H1 (cell line): ENCODE data around the gene ZFYVE16. TPM values are rescaled to one million over a fixed set of nuclear protein-coding genes. Genes with fewer than 3 reads are reported as not detected.

Source experiments
- CTCF ChIA-PET: fragments of 300-600 bp; sonication (Branson Sonifier 250); formaldehyde crosslinking; loops from one replicate; lab custom pipeline; 2021; ENCODE audit not compliant: partially characterized antibody; lab: Charles Lee
- POLR2A ChIA-PET: fragments of 300-600 bp; sonication (Branson Sonifier 250); formaldehyde crosslinking; loops from one replicate; lab custom pipeline; 2021; ENCODE audit warnings: inconsistent platforms; ENCODE audit not compliant: partially characterized antibody; lab: Charles Lee
- DNase-seq, 2 experiments: peaks; one replicate each; pipeline versions ENCODE4 v3.0.0 to v3.0.0-alpha.2; 2010 to 2022; ENCODE audit warnings: low spot score in 2 of 2, low read depth in 1 of 2, mixed read lengths in 1 of 2
- FAIRE-seq: peaks from 2 replicates; lab custom pipeline; 2011; peaks lifted over from hg19 to GRCh38; lab: Jason Lieb, UNC
- H2AFZ ChIP-seq: 2 replicates; pipeline ENCODE4 v1.8.1; 2012; ENCODE audit warnings: low read length, inconsistent platforms
- H2AK5ac ChIP-seq: 2 replicates; pipeline ENCODE4 v1.6.1; 2013; ENCODE audit warnings: low read depth, low read length
- H2BK120ac ChIP-seq: replicated peaks from 2 replicates; pipeline ENCODE3; 2013; ENCODE audit warnings: low read depth, low read length, inconsistent platforms
- H2BK12ac ChIP-seq: 2 replicates; pipeline ENCODE4 v1.6.1; 2013; ENCODE audit warnings: low read depth, low read length
- H2BK15ac ChIP-seq: 2 replicates; pipeline ENCODE4 v1.6.1; 2013; ENCODE audit warnings: low read length
- H2BK20ac ChIP-seq: 2 replicates; pipeline ENCODE4 v1.6.1; 2013; ENCODE audit warnings: low read length
- H2BK5ac ChIP-seq: 2 replicates; pipeline ENCODE4 v1.6.1; 2013; ENCODE audit warnings: low read depth, low read length
- H3K14ac ChIP-seq: 2 replicates; pipeline ENCODE4 v1.6.1; 2013; ENCODE audit warnings: inconsistent platforms; ENCODE audit not compliant: insufficient read length
- H3K18ac ChIP-seq: 2 replicates; pipeline ENCODE4 v1.6.1; 2013; ENCODE audit warnings: low read length; ENCODE audit errors: extremely low read depth
- H3K23ac ChIP-seq: 2 replicates; pipeline ENCODE4 v1.6.1; 2013; ENCODE audit warnings: inconsistent platforms; ENCODE audit not compliant: insufficient read length
- H3K23me2 ChIP-seq: 2 replicates; pipeline ENCODE4 v1.6.1; 2013; ENCODE audit warnings: low read depth, low read length
- H3K27ac ChIP-seq: 2 replicates; pipeline ENCODE4 v1.6.1; 2011; ENCODE audit warnings: low read depth, low read length, inconsistent platforms
- H3K27me3 ChIP-seq, 4 experiments: replicated peaks in 1 of 4; 1 replicate in 1 of 4; 2 replicates in 3 of 4; pipeline versions ENCODE4 v1.6.1 to v1.8.1; 2011 to 2013; ENCODE audit warnings: low read length in 3 of 4, mild to moderate bottlenecking in 3 of 4, inconsistent platforms in 2 of 4, mixed read lengths in 2 of 4, moderate library complexity in 1 of 4; ENCODE audit not compliant: control insufficient read depth in 3 of 4, insufficient read depth in 3 of 4; ENCODE audit errors: extremely low read depth in 1 of 4
- H3K36me3 ChIP-seq, 4 experiments: 2 replicates each; pipeline versions ENCODE4 v1.6.1 to v1.8.1; 2011 to 2013; ENCODE audit warnings: mild to moderate bottlenecking in 4 of 4, low read length in 3 of 4, moderate library complexity in 2 of 4, control low read depth in 1 of 4, inconsistent platforms in 1 of 4; ENCODE audit not compliant: insufficient read depth in 4 of 4, control insufficient read depth in 2 of 4
- H3K4ac ChIP-seq: replicated peaks from 2 replicates; pipeline ENCODE3; 2013; ENCODE audit warnings: low read length, low read depth, mixed read lengths, inconsistent platforms; ENCODE audit not compliant: insufficient read length
- H3K4me1 ChIP-seq, 4 experiments: replicated peaks in 1 of 4; 1 replicate in 1 of 4; 2 replicates in 3 of 4; pipeline versions ENCODE4 v1.6.1 to v1.8.1; 2011 to 2013; ENCODE audit warnings: low read length in 3 of 4, inconsistent platforms in 2 of 4, mixed read lengths in 1 of 4; ENCODE audit not compliant: insufficient read depth in 4 of 4, control insufficient read depth in 3 of 4
- H3K4me2 ChIP-seq, 2 experiments: 2 replicates each; pipeline versions ENCODE4 v1.6.1 to v1.8.1; 2011 to 2013; ENCODE audit warnings: low read depth in 2 of 2, low read length in 2 of 2, control low read depth in 1 of 2, inconsistent platforms in 1 of 2, mild to moderate bottlenecking in 1 of 2; ENCODE audit not compliant: insufficient read depth in 1 of 2
- H3K4me3 ChIP-seq, 4 experiments: fragments of 200-600, 300-600 bp in 1 of 4; sonication (generic), shearing (Covaris generic), sonication (Bioruptor Twin) in 1 of 4; 2 replicates each; pipeline versions ENCODE4 v1.5.1 to v1.8.1; 2011 to 2016; ENCODE audit warnings: low read length in 4 of 4, low read depth in 3 of 4, control low read depth in 2 of 4, inconsistent platforms in 2 of 4, mild to moderate bottlenecking in 2 of 4, mixed read lengths in 1 of 4, moderate library complexity in 1 of 4; ENCODE audit not compliant: insufficient read depth in 2 of 4; ENCODE audit errors: extremely low read depth in 1 of 4
- H3K56ac ChIP-seq: replicated peaks from 2 replicates; pipeline ENCODE3; 2013; ENCODE audit warnings: low read depth, mild to moderate bottlenecking, mixed read lengths, low read length, inconsistent platforms; ENCODE audit not compliant: insufficient read length
- H3K79me1 ChIP-seq: 2 replicates; pipeline ENCODE4 v1.6.1; 2013; ENCODE audit warnings: low read depth, low read length, control low read depth
- H3K79me2 ChIP-seq, 2 experiments: 2 replicates each; pipeline versions ENCODE4 v1.6.1 to v1.8.1; 2012 to 2013; ENCODE audit warnings: low read length in 2 of 2, mild to moderate bottlenecking in 2 of 2, inconsistent platforms in 1 of 2; ENCODE audit not compliant: insufficient read depth in 2 of 2, control insufficient read depth in 1 of 2
- H3K9ac ChIP-seq, 4 experiments: replicated peaks in 1 of 4; 1 replicate in 1 of 4; 2 replicates in 3 of 4; pipeline versions ENCODE4 v1.6.1 to v1.8.1; 2011 to 2013; ENCODE audit warnings: low read depth in 3 of 4, low read length in 3 of 4, control low read depth in 2 of 4, mild to moderate bottlenecking in 2 of 4, moderate library complexity in 2 of 4, inconsistent platforms in 1 of 4; ENCODE audit errors: extremely low read depth in 1 of 4
- H3K9me3 ChIP-seq, 2 experiments: 2 replicates each; pipeline versions ENCODE4 v1.6.1 to v1.8.1; 2012 to 2013; ENCODE audit warnings: mild to moderate bottlenecking in 2 of 2, moderate library complexity in 2 of 2, control low read depth in 1 of 2, inconsistent platforms in 1 of 2, low read depth in 1 of 2, low read length in 1 of 2, mixed read lengths in 1 of 2; ENCODE audit not compliant: insufficient read depth in 2 of 2
- H4K20me1 ChIP-seq, 2 experiments: replicated peaks in 1 of 2; 2 replicates each; pipeline versions ENCODE3 to v1.8.1; 2011 to 2013; ENCODE audit warnings: inconsistent platforms in 2 of 2, low read length in 2 of 2, mild to moderate bottlenecking in 1 of 2; ENCODE audit not compliant: insufficient read depth in 2 of 2, control insufficient read depth in 1 of 2
- H4K5ac ChIP-seq: 2 replicates; pipeline ENCODE4 v1.6.1; 2013; ENCODE audit warnings: low read length, low read depth, mixed read lengths, inconsistent platforms; ENCODE audit not compliant: insufficient read length
- H4K8ac ChIP-seq: 2 replicates; pipeline ENCODE4 v1.8.0; 2013; ENCODE audit warnings: mild to moderate bottlenecking, moderate library complexity, low read length, inconsistent platforms; ENCODE audit not compliant: insufficient read depth; ENCODE audit errors: extremely low read depth
- H4K91ac ChIP-seq: replicated peaks from 2 replicates; pipeline ENCODE3; 2013; ENCODE audit warnings: low read length, mixed read lengths, inconsistent platforms; ENCODE audit not compliant: insufficient read length
- KDM4A ChIP-seq: IDR thresholded peaks from one replicate; pipeline ENCODE4 v1.7.1; 2012; ENCODE audit warnings: low read depth, mild to moderate bottlenecking, moderate library complexity, low read length, inconsistent platforms; ENCODE audit not compliant: severe bottlenecking
- PHF8 ChIP-seq: fragments of 200-600 bp; sonication (generic); conservative IDR thresholded peaks from 2 replicates; pipeline ENCODE4 v1.7.1; 2012; ENCODE audit warnings: low read depth, mild to moderate bottlenecking, inconsistent platforms, low read length, moderate library complexity
- RAD21 ChIP-seq, 2 experiments: IDR thresholded peaks in 1 of 2; conservative IDR thresholded peaks in 1 of 2; 2 replicates each; pipeline ENCODE4 v1.6.1; 2011; ENCODE audit warnings: low read depth in 2 of 2, low read length in 2 of 2, improper control_type of control experiment in 1 of 2, inconsistent platforms in 1 of 2, mild to moderate bottlenecking in 1 of 2, moderate library complexity in 1 of 2
- TCF12 ChIP-seq: IDR thresholded peaks from 2 replicates; pipeline ENCODE4 v1.6.1; 2011; ENCODE audit warnings: low read depth, mild to moderate bottlenecking, low read length
- WGBS, 2 experiments: shearing (Covaris generic) in 1 of 2; methylation state at CpG; one replicate each; pipeline versions ENCODE4 v1.1.6 to v1.1.7; 2013 to 2015; ENCODE audit warnings: low lambda C conversion rate in 2 of 2, mixed read lengths in 2 of 2, inconsistent platforms in 1 of 2, low coverage in 1 of 2, missing lambda C conversion rate in 1 of 2; ENCODE audit not compliant: insufficient replicate concordance in 2 of 2, insufficient coverage in 1 of 2, insufficient read length in 1 of 2; ENCODE audit errors: extremely low coverage in 1 of 2, missing lambda C conversion rate in 1 of 2; 5-methylcytosine and 5-hydroxymethylcytosine counted together
- polyA plus RNA-seq, 7 experiments: library from polyadenylated mRNA; depleted of rRNA in 3 of 7; stranded (reverse) in 5 of 7; unstranded in 2 of 7; fragments of >200 nt in 5 of 7; fragments of 200-250 nt in 2 of 7; gene quantifications; 1 replicate in 5 of 7; 2 replicates in 1 of 7; 4 replicates in 1 of 7; pipeline versions ENCODE4 v1.2.1 to v1.2.3, GENCODE V29; 2011 to 2013; ENCODE audit warnings: missing spikeins in 2 of 7, mixed read lengths in 2 of 7
- total RNA-seq: library from RNA; stranded (reverse); fragmentation: NEBNext Ultra II Directional; extraction: Animal tissue kit (Norgen Biotek cat#: 25700); gene quantifications from 2 replicates; pipeline ENCODE4 v1.2.1, GENCODE V29; 2021

ZFYVE16 gene
- total and polyA plus RNA-seq, 2 of the 8 experiments (the other 6 are each of a cell fraction or from before 2014, with no cell fraction given), result 3.6 to 24.2 TPM

- Histone ChIP-seq H3K4ac (no peak overlapping the region), H3K14ac (no peak overlapping the region), H3K4me3 (no peak overlapping the region), H3K4me1 (no peaks in the 10 kb centered on the region), H2BK12ac (no peak overlapping the region), H2BK5ac (no peak overlapping the region), H3K56ac (no peak overlapping the region), H3K4me2 (no peak overlapping the region), H3K23me2 (no peaks in the 10 kb centered on the region), H4K91ac (no peak overlapping the region), H3K27me3 (no peaks in the 10 kb centered on the region), H4K8ac (no peak overlapping the region), H3K9me3 (no peaks in the 10 kb centered on the region), H2BK120ac (no peak overlapping the region), H3K23ac (no peak overlapping the region), H4K5ac (no peak overlapping the region), H2AK5ac (no peak overlapping the region), H3K18ac (no peak overlapping the region), H4K20me1 (no peaks in the 10 kb centered on the region), H3K27ac (no peak overlapping the region), H3K79me2 (peaks cover 0 to 33% of the 10 kb centered on the region in 2 experiments; a peak in 2 of 4 replicates), H2BK20ac (no peak overlapping the region), H3K36me3 (no peaks in the 10 kb centered on the region; a peak in 1 of 8 replicates), H3K9ac (no peak overlapping the region), H3K79me1 (peaks cover 2% of the 10 kb centered on the region; the same call in 1 of the 2 replicates), H2AFZ (no peak overlapping the region), H2BK15ac (no peak overlapping the region)
- no peak for DNase-seq
- ChIA-PET CTCF (no interaction called here), POLR2A (no interaction called here)
- TF ChIP-seq KDM4A, result no peak
- TF ChIP-seq TCF12, result no peak
- no peak for TF ChIP-seq RAD21 (IDR thresholded peaks at IDR 0.05 in 1 of 2, conservative IDR thresholded peaks at IDR 0.05 in 1 of 2; ENCODE audit: low read depth in 2 of 2, low read length in 2 of 2)
- no peak for TF ChIP-seq PHF8
- FAIRE-seq, result no peak
- 100% methylated on average over 1 of the region's 1 CpG; no CpG with 5 or more reads in 1 of the 2 experiments for WGBS, 2 experiments
Observed at GRCh38 chr5:80417973-80418372, 10.1 kb downstream of the ZFYVE16 start.
